GM21526 (cell line): Measurements from ENCODE around the gene ILK.
A peak's percentile ranks its signal among the peaks of the same experiment; 100 is the strongest.

Experiments
- ATAC-seq: cut with Tn5 transposase; IDR thresholded peaks from one replicate; pipeline ENCODE4 v1.9.1; 2021; ENCODE audit warnings: moderate library complexity; ENCODE audit not compliant: unreplicated experiment, low FRiP score

Gene ILK

GRCh38 chr11:6619004-6619745 lies 15.6 kb downstream of the ILK start, which contains the start of gene TPP1:
TPP1 (minus strand) TSS chr11:6619422; CDS start chr11:6619400, 22 bp downstream.
- ATAC-seq, result peak; percentile 96

DNA sequence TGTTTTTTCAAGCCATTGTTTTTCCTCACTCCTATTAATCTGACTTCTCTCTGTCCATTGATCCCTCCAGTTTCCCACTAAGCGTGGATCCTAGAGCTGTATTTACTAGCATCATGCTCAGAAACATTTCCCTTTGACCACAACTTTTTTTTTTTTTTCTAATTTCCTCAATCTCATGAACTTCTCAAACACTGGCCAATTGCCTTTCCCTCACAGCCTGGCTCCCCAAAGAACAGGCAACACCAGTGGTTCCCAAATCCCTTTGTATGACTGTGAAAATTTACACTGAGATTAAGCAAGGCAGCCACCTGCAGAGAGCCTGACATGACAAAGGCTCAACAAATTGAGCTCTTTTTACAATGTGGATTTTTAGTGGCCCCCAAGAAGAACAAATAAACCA lies 17.1 kb downstream of the ILK start:
- no peak for ATAC-seq

- ATAC-seq, result no peak
Observed at GRCh38 chr11:6621711-6622211, 18.2 kb downstream of the ILK start.

- no peak for ATAC-seq
Observed at GRCh38 chr11:6622261-6623171, 18.9 kb downstream of the ILK start.

GRCh38 chr11:6623391-6624363 lies 20.1 kb downstream of the ILK start:
- ATAC-seq, result no peak

DNA sequence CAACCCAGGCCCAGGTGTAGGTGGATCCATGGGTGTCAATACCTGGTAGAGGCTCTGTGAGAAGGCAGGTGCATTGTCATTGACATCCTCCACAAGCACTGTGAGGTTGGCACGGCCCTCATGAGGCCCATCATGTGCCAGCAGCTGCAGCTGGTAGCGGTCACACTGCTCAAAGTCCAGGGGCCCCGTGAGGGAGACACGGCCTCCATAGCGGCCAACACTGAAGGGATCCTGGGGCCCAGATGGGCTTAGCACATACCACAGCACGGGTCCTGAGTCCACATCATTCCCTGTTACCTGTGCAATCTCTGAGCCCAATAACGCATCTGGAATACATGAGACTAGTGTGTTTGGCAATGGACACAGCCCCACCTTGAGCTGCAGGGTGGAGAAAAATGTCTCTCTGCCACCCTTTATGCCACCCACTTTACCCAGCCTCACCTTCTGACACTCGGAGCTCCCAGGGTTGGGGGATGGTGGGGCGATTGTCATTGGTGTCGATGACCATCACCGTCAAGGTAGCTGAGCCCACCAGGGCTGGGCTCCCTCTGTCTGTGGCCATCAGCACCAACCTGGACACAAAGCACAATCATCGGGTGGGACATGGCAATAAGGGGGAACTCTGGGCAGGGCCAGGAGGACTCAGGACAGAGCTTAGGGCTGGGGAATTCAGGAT lies 21.7 kb downstream of the ILK start:
- no peak for ATAC-seq

DNA sequence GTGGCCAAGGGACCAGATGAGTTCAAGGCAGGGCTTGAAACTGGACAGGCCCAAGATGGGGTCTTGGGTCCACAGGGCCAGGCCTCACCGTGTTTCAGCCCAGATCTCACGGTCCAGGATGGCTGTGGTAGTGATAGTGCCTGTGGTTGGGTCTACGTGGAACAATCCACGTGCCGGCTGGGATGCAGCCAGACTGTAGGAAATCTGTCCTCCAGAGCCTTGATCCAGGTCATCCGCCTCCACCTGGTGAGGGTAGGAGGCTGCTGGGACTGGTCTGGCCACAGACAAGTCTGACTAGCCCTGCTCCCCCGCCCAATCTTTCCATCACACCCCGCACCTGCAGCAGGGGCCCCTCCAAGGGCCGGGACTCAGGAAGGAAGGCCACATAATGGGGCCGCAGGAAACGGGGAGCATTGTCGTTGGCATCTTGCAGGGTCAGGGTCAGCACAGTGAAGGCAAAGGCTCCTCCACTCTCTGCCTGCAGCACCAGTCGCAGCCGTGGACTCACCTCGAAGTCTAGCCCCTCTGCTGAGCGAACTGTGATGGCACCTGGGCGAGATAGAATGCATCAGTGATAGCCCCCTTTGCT lies 22.4 kb downstream of the ILK start:
- no peak for ATAC-seq

DNA sequence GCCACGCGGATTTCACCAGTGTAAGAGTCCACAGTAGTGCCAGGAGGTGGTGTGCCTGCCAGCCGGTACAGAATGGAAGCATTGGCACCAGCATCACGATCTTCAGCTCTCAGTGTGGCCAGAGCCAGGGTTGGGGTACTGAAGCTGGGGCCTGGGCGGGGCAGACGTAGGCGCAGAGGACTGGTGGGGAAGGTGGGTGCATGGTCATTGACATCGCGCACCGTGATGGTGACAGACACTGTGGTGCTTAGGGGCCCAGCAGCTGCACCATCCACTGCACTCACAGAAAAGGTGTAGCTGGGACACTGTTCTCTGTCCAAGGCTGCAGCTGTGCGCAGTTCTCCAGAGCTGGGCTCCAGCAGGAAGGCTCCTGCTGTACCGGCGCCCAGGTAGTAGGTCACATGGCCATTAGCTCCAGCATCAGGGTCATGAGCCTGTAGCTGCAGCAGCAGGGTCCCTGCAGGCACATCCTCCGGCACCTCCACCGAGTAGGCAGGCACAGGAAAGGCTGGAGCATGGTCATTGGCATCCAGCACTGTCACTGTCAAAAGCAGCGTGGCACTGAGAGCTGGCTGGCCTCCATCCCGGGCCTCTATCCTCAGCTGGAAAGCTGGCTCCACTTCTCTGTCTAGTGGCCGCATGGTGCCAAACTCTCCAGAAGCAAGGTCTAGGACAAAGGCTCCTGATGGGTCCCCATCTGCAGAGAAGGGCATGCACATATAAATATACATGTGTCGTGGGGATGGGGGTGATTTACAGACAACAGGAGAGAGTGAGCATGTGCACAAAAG lies 23.6 kb downstream of the ILK start:
- ATAC-seq, result no peak

DNA sequence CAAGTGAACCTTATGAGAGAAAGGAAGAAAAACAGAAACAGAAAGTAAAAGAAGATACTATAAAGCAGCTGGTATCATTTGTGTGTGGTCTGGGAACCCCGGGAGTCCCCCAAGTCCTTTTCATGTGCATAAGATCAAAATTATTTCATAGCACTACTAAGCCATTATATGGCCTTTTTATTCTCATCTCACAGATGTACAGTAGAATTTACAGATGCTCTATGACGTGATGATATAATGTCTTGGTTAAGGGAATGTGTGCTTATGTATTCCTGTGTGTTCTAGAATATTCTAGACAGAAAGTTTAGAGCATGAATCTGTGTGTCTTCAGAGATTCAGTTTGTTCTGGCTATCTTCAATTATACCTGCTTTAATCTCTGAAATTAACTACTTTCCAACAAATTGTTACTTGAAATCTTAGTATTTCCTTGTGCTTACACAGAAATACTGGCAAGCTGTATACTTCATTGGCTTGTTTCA lies 24.2 kb downstream of the ILK start:
- no peak for ATAC-seq

GRCh38 chr11:6628526-6628925 lies 25.0 kb downstream of the ILK start:
- no peak for ATAC-seq

DNA sequence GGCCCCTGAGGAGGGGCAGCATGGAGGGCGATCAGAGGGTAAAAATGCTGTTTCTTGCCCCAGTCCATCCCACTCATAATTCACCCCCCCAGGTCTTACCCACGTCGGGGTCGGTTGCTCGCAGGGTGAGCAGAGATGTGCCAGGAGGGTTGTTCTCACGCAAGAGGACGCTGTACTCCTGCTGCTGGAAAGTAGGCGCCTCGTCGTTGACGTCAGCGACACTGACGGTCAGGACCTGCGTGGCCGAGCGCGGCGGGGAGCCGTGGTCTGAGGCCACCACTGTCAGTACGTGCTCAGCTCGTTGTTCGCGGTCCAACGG lies 26.0 kb downstream of the ILK start:
- ATAC-seq, result no peak

- ATAC-seq, result no peak
Observed at GRCh38 chr11:6629892-6630631, 26.5 kb downstream of the ILK start.

DNA sequence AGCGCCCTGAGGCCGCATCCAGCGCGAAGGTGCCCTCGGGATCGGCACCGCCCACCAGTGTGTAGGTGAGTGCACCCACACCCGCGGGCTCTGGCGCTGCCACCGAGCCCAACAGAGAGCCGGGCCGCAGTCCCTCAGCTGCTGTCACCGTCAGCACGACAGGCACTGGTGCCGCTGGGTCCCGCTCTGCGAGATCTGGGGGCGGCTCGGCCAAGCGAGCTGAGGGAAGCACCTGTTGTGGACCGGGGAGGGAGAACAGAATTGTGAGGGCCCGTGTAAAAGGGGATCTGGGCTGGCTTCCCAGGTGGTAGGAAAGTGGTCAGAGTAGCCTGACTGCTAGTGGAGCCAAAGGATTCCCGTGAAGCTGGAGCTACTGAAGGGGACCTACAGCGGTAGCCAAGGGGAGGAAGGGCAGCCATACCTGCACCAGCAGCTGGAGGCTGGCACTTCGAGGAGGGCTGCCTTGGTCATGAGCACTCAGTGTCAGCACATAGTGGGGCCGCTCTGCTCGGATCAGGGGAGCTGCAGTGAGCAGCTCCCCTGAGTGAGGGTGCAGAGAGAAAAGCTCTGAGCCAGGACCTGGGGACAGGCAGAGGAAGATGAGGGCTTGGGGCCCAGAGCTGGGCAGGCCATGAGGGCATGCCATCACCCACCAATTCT lies 27.2 kb downstream of the ILK start:
- ATAC-seq, result no peak

DNA sequence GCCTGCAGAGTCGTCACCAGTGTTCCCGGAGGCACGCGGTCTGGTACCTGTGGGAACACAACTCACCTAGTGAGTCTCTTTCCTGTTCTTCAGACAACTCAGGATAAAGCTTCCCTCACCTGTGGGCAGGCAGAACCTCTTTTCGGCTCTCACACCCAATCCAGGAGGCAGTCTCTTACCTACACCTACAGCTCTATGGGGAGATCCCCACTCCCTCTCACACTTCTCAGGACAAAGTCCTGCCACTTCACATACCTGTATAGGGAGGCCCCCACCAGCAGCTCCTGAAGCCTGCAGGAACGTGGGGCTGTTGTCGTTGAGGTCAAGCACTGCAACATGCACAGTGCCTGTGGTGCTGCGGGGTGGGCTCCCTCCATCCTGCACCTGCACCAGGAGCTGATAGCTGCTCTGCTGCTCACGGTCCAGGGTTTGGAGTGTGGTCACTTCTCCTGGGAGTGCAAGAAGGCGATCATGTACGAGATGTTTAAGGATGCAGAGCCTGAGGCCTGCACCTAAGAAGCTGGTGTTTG lies 27.9 kb downstream of the ILK start:
- ATAC-seq, result no peak

GRCh38 chr11:6632116-6633073 lies 28.8 kb downstream of the ILK start:
- no peak for ATAC-seq
